OCI-LY1 (cell line): ENCODE measurements around the gene TCN1.

Experiments used
- H2AFZ ChIP-seq: fragments of 200-600 bp; sonication (generic), shearing (Covaris generic); 2 replicates; pipeline ENCODE4 v1.6.0; 2014; ENCODE audit warnings: antibody characterized with exemption, mild to moderate bottlenecking, low read length
- H3F3A ChIP-seq: fragments of 200-600 bp; sonication (generic), shearing (Covaris generic); 2 replicates; pipeline ENCODE4 v1.6.0; 2014; ENCODE audit warnings: mild to moderate bottlenecking, antibody characterized with exemption, low read length, moderate library complexity; ENCODE audit not compliant: insufficient read depth
- H3K27ac ChIP-seq: fragments of 200-600 bp; sonication (generic); 2 replicates; pipeline ENCODE4 v1.5.1; 2014; ENCODE audit warnings: low read length, mixed run types, mild to moderate bottlenecking, low read depth; ENCODE audit not compliant: poor library complexity, severe bottlenecking
- H3K27me3 ChIP-seq: fragments of 200-600 bp; sonication (generic); 2 replicates; pipeline ENCODE4 v1.6.0; 2014; ENCODE audit warnings: antibody characterized with exemption, mild to moderate bottlenecking, low read length, moderate library complexity; ENCODE audit not compliant: insufficient read depth
- H3K36me3 ChIP-seq: fragments of 200-600 bp; sonication (generic); 2 replicates; pipeline ENCODE4 v1.6.1; 2014; ENCODE audit warnings: mild to moderate bottlenecking, antibody characterized with exemption, low read length, moderate library complexity, mixed read lengths; ENCODE audit not compliant: insufficient read depth
- H3K4me1 ChIP-seq: fragments of 200-600 bp; sonication (generic); 2 replicates; pipeline ENCODE4 v1.5.1; 2014; ENCODE audit warnings: mild to moderate bottlenecking, low read length, moderate library complexity; ENCODE audit not compliant: insufficient read depth, severe bottlenecking
- H3K4me2 ChIP-seq: fragments of 200-600 bp; sonication (generic), shearing (Covaris generic); 2 replicates; pipeline ENCODE4 v1.6.1; 2014; ENCODE audit warnings: low read length
- H3K4me3 ChIP-seq: fragments of 200-600 bp; sonication (generic); 2 replicates; pipeline ENCODE4 v1.5.1; 2014; ENCODE audit warnings: low read length, low read depth, mild to moderate bottlenecking, mixed read lengths; ENCODE audit not compliant: poor library complexity, severe bottlenecking
- H3K79me2 ChIP-seq: fragments of 200-600 bp; shearing (Covaris generic); 2 replicates; pipeline ENCODE4 v1.6.1; 2016; ENCODE audit warnings: mixed run types, low read length, mixed read lengths; ENCODE audit not compliant: insufficient read depth
- H3K9ac ChIP-seq: fragments of 200-600 bp; sonication (generic), shearing (Covaris generic); 2 replicates; pipeline ENCODE4 v1.6.1; 2014; ENCODE audit warnings: mild to moderate bottlenecking, low read length, mixed read lengths
- H3K9me2 ChIP-seq: fragments of 200-600 bp; sonication (generic), shearing (Covaris generic); 2 replicates; pipeline ENCODE4 v1.6.1; 2014; ENCODE audit warnings: low read depth, mild to moderate bottlenecking, low read length, mixed read lengths
- H3K9me3 ChIP-seq: fragments of 200-600 bp; shearing (Covaris generic); 2 replicates; pipeline ENCODE4 v1.6.1; 2014; ENCODE audit warnings: low read length, mixed read lengths
- H4K20me1 ChIP-seq: fragments of 200-600 bp; sonication (generic), shearing (Covaris generic); 2 replicates; pipeline ENCODE4 v1.6.0; 2016; ENCODE audit warnings: mild to moderate bottlenecking, low read length; ENCODE audit not compliant: insufficient read depth
- EZH2 ChIP-seq: fragments of 200-600 bp; sonication (generic), shearing (Covaris generic); IDR thresholded peaks from 2 replicates; pipeline ENCODE4 v1.8.0; 2017; ENCODE audit warnings: borderline replicate concordance, mixed run types, mild to moderate bottlenecking, antibody characterized with exemption, low read length, moderate library complexity, mixed read lengths
- TF ChIP-seq, protein P1 (sequence below): fragments of 200-600 bp; sonication (generic), shearing (Covaris generic); IDR thresholded peaks from 2 replicates; pipeline ENCODE4 v1.5.1; 2017; ENCODE audit warnings: mild to moderate bottlenecking, antibody characterized with exemption, low read length, moderate library complexity, mixed read lengths

TCN1 gene

DNA sequence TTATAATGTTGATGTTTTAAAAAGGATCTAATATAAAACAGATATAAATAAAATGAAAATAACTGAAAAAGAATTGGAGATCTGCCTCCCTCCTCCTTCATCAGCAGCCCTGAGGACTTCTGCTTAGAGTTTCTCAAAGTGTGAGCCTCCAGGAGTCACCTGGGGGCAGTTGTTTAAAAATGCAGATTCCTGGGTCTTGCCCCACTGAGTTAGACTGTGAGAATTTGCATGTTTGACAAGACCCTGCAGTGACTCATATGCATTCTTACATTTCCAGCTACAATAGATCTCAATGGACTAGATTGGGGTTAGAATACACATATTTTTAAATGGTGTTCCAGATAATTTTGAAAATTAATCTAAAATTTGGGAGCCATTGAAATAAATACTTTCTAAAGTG is 11.5 kb upstream of the TCN1 start:
- H3K27ac ChIP-seq, result no peak overlapping the region
- H2AFZ ChIP-seq, result no peak overlapping the region
- no peaks in the 10 kb centered on the region for H3K36me3 ChIP-seq
- no peak overlapping the region for H3K4me2 ChIP-seq
- H3K9me3 ChIP-seq, result no peaks in the 10 kb centered on the region
- H3K79me2 ChIP-seq, result no peaks in the 10 kb centered on the region
- H3K4me3 ChIP-seq, result no peak overlapping the region
- no peaks in the 10 kb centered on the region for H3K27me3 ChIP-seq
- H3F3A ChIP-seq, result no peaks in the 10 kb centered on the region
- H4K20me1 ChIP-seq, result no peaks in the 10 kb centered on the region
- no peaks in the 10 kb centered on the region for H3K9me2 ChIP-seq
- no peaks in the 10 kb centered on the region for H3K4me1 ChIP-seq
- TF ChIP-seq, protein P1, sequence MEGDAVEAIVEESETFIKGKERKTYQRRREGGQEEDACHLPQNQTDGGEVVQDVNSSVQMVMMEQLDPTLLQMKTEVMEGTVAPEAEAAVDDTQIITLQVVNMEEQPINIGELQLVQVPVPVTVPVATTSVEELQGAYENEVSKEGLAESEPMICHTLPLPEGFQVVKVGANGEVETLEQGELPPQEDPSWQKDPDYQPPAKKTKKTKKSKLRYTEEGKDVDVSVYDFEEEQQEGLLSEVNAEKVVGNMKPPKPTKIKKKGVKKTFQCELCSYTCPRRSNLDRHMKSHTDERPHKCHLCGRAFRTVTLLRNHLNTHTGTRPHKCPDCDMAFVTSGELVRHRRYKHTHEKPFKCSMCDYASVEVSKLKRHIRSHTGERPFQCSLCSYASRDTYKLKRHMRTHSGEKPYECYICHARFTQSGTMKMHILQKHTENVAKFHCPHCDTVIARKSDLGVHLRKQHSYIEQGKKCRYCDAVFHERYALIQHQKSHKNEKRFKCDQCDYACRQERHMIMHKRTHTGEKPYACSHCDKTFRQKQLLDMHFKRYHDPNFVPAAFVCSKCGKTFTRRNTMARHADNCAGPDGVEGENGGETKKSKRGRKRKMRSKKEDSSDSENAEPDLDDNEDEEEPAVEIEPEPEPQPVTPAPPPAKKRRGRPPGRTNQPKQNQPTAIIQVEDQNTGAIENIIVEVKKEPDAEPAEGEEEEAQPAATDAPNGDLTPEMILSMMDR, result no peak
- no peak for TF ChIP-seq EZH2
- H3K9ac ChIP-seq, result no peak overlapping the region

GRCh38 chr11:59877325-59877724 is 11.0 kb upstream of the TCN1 start:
- no peaks in the 10 kb centered on the region for H3F3A ChIP-seq

GRCh38 chr11:59875856-59876519 is 9.7 kb upstream of the TCN1 start:
- Histone ChIP-seq H3K27me3 (no peaks in the 10 kb centered on the region), H3K4me1 (no peaks in the 10 kb centered on the region), H3K9me2 (no peaks in the 10 kb centered on the region), H3K4me3 (no peak overlapping the region), H3K27ac (no peak overlapping the region), H3K79me2 (no peaks in the 10 kb centered on the region), H3K9ac (no peak overlapping the region), H2AFZ (no peak overlapping the region), H3K4me2 (no peak overlapping the region), H3K36me3 (no peaks in the 10 kb centered on the region), H3F3A (no peaks in the 10 kb centered on the region), H4K20me1 (no peaks in the 10 kb centered on the region), H3K9me3 (no peaks in the 10 kb centered on the region)
- TF ChIP-seq EZH2, result no peak
- TF ChIP-seq, protein P1, result no peak

More at GRCh38 chr11:59877325-59877724, 11.0 kb upstream of the TCN1 start:
- no peaks in the 10 kb centered on the region for H3K27me3 ChIP-seq
- H3K36me3 ChIP-seq, result no peaks in the 10 kb centered on the region
- H3K9me2 ChIP-seq, result no peaks in the 10 kb centered on the region
- no peak for TF ChIP-seq EZH2
- TF ChIP-seq, protein P1, result no peak
- no peak overlapping the region for H3K4me3 ChIP-seq
- H3K9ac ChIP-seq, result no peak overlapping the region
- H4K20me1 ChIP-seq, result no peaks in the 10 kb centered on the region
- no peak overlapping the region for H2AFZ ChIP-seq
- H3K27ac ChIP-seq, result no peak overlapping the region
- H3K4me2 ChIP-seq, result no peak overlapping the region
- no peaks in the 10 kb centered on the region for H3K9me3 ChIP-seq
- H3K4me1 ChIP-seq, result no peaks in the 10 kb centered on the region
- no peaks in the 10 kb centered on the region for H3K79me2 ChIP-seq
